NCI-H1694 (cell line): ENCODE data around the gene ZNF391.
"Not testable (repeated sequence)": the region's sequence is repeated elsewhere in the genome, so short reads cannot be mapped to it uniquely, and the experiment has no call there.

Experiments used
- DNase-seq: peaks from one replicate; lab custom pipeline; 2025; lab: John Stamatoyannopoulos, UW

Gene ZNF391

DNA sequence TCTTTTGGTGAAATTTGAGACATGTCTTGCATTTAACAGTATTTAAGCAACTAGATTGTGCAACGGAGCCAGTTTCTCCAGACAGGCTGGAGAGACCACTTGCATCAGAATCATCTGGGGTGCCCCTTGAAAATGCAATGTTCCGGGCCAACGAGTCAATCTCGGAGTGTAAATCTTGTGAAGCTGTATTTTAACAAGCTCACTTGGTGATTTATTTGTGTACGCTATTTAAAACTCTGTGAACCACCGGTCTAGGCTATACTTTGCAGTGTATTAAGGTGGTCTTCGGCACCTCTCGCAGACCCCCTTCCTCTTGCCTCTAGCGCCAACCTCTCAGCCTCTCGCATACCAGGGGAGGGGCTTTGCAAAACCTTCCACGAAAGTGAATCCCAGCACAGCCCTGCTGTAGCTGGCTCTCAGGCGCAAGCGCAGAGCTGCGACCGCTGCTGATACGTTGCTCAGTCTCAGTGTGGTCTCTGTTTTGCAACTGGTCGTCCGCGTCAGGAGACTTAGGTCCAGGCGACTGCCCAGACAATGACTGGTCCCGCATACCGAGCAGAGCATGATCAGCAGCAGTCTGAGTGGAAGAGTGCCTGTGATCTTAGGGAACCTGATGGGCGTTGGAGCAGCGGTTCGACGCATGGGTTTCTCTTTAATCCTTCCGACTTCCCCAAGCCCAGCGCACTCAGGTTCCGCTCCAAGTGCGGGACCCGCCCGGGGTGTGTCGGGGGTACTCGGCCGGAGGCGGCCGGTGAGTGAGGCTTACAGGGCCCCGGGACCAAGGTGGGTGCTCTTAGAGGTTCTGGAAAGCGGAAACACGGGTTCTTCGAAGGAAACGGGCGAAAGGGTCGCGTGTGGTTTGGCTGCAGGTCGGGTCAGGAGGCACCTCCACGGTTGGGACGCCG is at the start of gene ZNF391:
TSS of gene ZNF391 (plus strand) at position 467 of the 905 bp plus-strand sequence. CDS start 11,612 bp downstream, outside the sequence.
- DNase-seq: peak; percentile 5

- no peak for DNase-seq
Observed at GRCh38 chr6:27352850-27353249, 35.7 kb upstream of the ZNF391 start.

GRCh38 chr6:27358786-27359185 is 29.8 kb upstream of the ZNF391 start:
- DNase-seq: no peak

- DNase-seq: no peak
Observed at GRCh38 chr6:27359231-27359630, 29.3 kb upstream of the ZNF391 start.

DNA sequence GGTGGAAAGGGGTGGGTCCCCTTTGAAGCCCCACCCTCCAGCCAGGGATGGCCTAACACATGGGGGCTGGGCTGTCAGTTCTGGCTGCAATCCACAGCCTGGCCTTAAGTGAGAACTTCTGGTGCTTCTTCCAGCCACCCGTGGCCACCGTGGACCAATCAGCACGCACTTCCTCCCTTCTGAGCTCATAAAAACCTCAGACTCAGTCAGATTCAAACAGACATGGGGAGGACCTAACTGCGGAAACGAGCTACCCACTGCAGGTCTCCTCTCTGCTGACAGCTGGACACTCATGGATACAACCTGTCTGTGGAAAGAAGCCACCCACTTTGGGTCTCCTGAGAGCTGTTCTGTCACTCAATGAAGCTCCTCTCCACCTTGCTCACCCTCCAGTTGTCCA is 20.4 kb upstream of the ZNF391 start:
- no peak for DNase-seq

DNA sequence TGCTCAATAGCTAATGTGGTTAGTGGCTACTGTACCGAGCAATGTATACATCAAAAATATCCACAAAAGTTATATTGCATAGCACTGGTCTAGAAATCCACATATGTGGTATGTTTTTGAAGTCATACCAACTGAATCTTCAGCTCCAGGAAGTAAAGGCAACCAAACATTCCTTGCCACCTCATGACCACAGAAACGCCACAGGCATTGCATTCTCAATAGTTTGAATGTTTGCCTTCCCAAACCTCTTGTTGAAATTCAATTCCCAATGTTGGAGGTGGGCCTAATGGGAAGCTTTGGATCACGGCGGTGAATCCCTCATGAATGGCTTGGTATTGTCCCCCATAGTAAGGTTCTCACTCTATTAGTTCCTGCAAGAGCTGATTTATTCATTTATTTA is 18.2 kb upstream of the ZNF391 start:
- no peak for DNase-seq

GRCh38 chr6:27374824-27375612 is 13.5 kb upstream of the ZNF391 start:
- no peak for DNase-seq

GRCh38 chr6:27375613-27376079 is 12.9 kb upstream of the ZNF391 start:
- DNase-seq: no peak

DNA sequence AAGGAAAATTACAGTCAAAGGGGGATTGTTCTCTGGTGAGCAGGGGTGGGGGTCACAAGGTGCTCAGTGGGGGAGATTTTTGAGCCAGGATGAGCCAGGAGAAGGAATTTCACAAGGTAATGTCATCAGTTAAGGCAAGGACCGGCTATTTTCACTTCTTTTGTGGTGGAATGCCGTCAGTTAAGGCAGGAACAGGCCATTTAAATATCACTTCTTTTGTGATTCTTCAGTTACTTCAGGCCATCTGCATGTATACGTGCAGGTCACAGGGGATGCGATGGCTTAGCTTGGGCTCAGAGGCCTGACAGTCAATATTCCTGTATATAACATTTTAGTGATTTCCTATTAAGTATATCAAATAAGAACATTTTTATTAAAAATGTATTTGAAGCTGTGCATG is 10.2 kb upstream of the ZNF391 start:
- DNase-seq: not testable (repeated sequence)

GRCh38 chr6:27381001-27381400 is 7.6 kb upstream of the ZNF391 start:
- DNase-seq: not testable (repeated sequence)

DNA sequence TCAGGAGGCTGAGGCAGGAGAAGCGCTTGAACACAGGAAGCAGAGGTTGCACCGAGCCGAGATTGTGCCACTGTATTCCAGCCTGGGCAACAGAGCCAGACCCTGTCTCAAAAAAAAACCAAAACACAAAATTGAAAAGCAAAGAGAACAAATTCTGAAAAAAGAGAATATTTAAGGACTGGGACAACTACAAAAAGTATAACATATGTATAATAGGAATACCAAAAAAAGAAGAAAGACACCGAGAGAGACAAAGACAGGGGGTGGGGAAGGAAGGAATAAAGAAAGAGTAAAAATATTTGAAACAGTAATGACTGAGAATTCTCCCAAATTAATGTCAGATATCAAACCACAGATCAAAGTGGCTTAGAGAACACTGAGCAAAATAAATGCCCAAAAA is 5.5 kb upstream of the ZNF391 start:
- no peak for DNase-seq

DNA sequence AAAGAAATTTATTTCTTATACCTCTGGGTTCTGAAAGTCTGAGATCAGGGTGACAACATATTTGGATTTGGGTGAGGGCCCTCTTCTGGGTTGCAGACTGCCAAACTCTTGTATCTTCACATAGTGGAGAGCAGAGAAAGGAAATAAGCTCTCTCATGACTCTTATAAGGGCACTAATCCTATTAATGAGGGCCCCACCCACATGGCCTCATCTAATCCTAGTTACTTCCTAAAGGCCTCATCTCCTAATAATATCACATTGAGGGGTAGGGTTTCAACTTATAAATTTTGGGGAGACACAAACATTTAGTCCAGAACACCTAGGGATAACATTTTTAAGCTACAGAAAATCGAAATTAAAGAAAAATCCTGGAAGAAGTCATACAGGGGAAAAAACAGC is 5.1 kb upstream of the ZNF391 start:
- no peak for DNase-seq

DNA sequence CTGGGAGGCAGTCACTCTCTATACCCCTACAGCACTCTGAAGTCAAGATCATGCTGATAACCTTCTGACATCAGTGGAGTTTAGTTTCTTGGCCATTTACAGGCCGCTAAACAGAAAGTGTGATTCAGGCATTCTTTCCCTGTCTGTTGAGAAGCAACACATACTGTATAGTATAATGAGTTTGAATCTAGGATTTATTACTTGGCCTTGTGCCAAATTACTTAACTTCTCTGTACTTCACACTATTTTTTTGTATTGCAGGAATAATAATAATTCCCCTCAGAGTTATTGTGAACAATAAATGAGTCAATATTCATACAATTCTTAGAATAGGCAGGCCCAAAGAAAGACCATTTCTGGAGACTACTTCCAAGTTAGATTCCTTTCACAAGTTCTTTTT is 4.1 kb downstream of the ZNF391 start:
- no peak for DNase-seq

GRCh38 chr6:27394073-27394472 is 5.5 kb downstream of the ZNF391 start:
- no peak for DNase-seq

DNA sequence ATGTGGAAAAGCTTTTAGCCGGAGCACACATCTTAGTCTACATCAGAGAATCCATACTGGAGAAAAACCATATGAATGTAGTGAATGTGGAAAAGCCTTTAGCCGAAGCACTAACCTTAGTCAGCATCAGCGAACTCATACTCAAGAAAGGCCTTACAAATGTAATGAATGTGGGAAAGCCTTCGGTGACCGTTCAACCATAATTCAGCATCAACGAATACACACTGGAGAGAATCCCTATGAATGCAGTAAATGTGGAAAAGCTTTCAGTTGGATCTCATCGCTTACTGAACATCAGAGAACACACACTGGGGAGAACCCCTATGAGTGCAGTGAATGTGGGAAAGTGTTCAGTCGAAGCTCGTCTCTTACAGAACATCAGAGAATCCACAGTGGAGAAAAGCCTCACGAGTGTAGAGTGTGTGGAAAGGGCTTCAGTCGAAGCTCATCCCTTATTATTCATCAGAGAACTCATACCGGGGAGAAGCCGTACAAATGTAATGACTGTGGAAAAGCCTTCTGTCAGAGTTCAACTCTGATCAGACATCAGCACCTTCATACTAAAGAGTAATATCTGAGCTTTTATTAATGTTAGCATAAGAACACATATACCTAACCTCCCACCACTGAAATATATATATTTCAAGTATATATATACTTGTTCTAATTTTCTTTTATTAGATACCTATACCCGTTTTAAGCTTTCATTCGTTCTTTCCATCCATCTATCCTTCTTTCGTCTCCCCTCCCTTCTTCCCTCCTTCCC is 12.5 kb downstream of the ZNF391 start:
- DNase-seq: no peak

- no peak for DNase-seq
Observed at GRCh38 chr6:27406085-27406484, 17.5 kb downstream of the ZNF391 start.

DNA sequence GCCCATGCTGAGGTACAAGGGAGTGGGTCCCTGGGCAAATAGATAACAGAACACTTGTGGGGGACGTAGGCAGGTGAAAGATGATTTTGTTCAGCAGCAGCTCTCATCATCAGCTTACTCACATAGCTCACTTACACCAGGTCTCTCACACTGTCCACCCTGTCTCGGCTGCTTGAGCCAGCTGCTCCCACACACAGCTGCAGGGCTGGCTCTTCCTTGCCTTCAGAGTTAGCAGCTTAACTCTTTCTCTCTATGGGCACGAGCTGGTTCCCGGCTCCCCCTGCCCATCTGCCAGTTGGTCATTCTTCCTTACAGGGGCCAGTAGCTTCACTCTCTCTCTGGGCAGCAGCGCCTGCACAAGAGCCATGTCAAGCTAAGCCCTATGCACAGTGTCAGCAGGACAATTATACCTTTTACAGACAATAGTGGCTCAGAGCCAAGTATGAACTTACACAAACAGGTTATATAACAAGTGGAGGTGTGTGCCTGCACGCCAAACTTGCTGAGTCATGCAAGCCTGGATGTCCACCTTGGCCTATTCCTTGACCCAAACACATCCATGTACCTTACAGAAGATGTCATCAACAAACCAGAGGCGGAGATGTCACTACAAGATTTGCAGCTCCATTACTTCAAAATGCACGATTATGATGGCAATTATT is 18.7 kb downstream of the ZNF391 start:
- DNase-seq: no peak

GRCh38 chr6:27414300-27414699 is 25.7 kb downstream of the ZNF391 start:
- DNase-seq: no peak

- no peak for DNase-seq
Observed at GRCh38 chr6:27414996-27415395, 26.4 kb downstream of the ZNF391 start.

DNA sequence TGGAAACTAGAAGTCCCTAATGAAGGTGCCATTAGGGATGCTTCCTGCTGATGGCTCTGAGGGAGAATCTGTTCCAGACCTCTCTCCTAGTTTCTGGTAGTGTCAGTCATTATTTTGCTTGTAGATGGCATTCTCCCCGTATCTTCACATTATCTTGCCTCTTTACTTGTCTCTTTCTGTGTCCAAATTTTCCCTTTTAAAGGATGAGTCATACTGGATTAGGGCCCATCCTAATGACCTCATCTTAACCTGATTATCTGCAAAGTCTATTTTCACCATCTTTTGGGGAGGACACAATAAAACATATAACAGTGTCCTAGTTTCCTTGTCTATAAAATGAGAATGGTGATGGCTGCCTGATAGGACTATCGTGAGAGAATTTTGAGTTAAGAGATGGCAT is 27.3 kb downstream of the ZNF391 start:
- DNase-seq: no peak

DNA sequence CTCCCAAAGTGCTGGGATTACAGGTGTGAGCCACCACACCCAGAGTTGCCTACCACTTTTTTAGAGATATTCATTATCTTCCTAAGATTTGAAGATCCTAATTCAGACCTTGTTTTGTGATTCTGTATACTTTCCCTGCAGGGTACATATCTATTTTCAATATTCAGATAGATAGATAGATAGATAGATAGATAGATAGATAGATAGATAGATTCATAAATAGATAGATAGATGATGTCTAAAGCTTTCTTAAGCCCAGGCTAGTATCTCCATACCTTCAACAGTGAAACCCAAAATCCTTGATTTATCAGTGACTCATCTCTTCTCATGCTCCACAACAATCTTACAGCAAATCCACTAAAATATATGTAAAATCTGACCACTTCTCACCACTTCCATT is 30.8 kb downstream of the ZNF391 start:
- no peak for DNase-seq
